HepG2 (cell line): ENCODE data around the gene FITM1. TPM values are rescaled to one million over a fixed set of nuclear protein-coding genes. Genes with fewer than 3 reads are reported as not detected.
A peak's percentile ranks its signal among the peaks of the same experiment; 100 is the strongest.

Source experiments
- FLYWCH1 ChIP-seq: sonication (generic); formaldehyde crosslinking; IDR thresholded peaks from 2 replicates; pipeline ENCODE4 v1.8.1; 2023; ENCODE audit warnings: mild to moderate bottlenecking, missing genetic modification reagents
- IKZF4 ChIP-seq: sonication (generic); formaldehyde crosslinking; IDR thresholded peaks from 2 replicates; pipeline ENCODE4 v1.5.1; 2020; ENCODE audit warnings: borderline replicate concordance, mild to moderate bottlenecking, low read depth, missing genetic modification reagents; ENCODE audit errors: not compliant biosample characterization
- MAF1 ChIP-seq: sonication (generic); formaldehyde crosslinking; IDR thresholded peaks from 2 replicates; pipeline ENCODE4 v1.5.0; 2020; ENCODE audit warnings: missing genetic modification reagents, borderline replicate concordance
- MTF2 ChIP-seq: sonication (generic); formaldehyde crosslinking; IDR thresholded peaks from 2 replicates; pipeline ENCODE4 v1.5.0; 2020; ENCODE audit warnings: missing genetic modification reagents, borderline replicate concordance
- ONECUT2 ChIP-seq: sonication (generic); formaldehyde crosslinking; IDR thresholded peaks from 2 replicates; pipeline ENCODE4 v1.4.0; 2020; ENCODE audit warnings: missing genetic modification reagents
- RARG ChIP-seq: sonication (generic); formaldehyde crosslinking; IDR thresholded peaks from 2 replicates; pipeline ENCODE4 v1.4.0; 2020; ENCODE audit warnings: low read depth, mild to moderate bottlenecking, missing genetic modification reagents
- RFX5 ChIP-seq: IDR thresholded peaks from 2 replicates; pipeline ENCODE4 v1.6.1; 2011; ENCODE audit warnings: low read depth, low read length, improper control_type of control experiment
- RNF2 ChIP-seq: fragments of 450-650 bp; conservative IDR thresholded peaks from 2 replicates; pipeline ENCODE4 v1.6.1; 2016; ENCODE audit warnings: low read depth
- RXRB ChIP-seq: IDR thresholded peaks from 2 replicates; pipeline ENCODE4 v1.6.1; 2016; ENCODE audit warnings: borderline replicate concordance, missing genetic modification reagents, missing compliant biosample characterization
- SP2 ChIP-seq: sonication (generic); formaldehyde crosslinking; IDR thresholded peaks from 2 replicates; pipeline ENCODE4 v1.5.1; 2020; ENCODE audit warnings: mild to moderate bottlenecking, missing genetic modification reagents
- ZNF138 ChIP-seq: sonication (generic); formaldehyde crosslinking; IDR thresholded peaks from 2 replicates; pipeline ENCODE4 v1.5.0; 2020; ENCODE audit warnings: mild to moderate bottlenecking, low read depth, missing genetic modification reagents
- ZNF331 ChIP-seq: sonication (generic); formaldehyde crosslinking; IDR thresholded peaks from 2 replicates; pipeline ENCODE4 v1.4.0; 2020; ENCODE audit warnings: missing genetic modification reagents
- ZNF468 ChIP-seq: sonication (generic); formaldehyde crosslinking; IDR thresholded peaks from 2 replicates; pipeline ENCODE4 v1.8.0; 2022; ENCODE audit warnings: mild to moderate bottlenecking, moderate library complexity, missing genetic modification reagents
- ZNF619 ChIP-seq: sonication (generic); formaldehyde crosslinking; IDR thresholded peaks from 2 replicates; pipeline ENCODE4 v1.4.0; 2020; ENCODE audit warnings: mild to moderate bottlenecking, missing genetic modification reagents
- ZNF644 ChIP-seq: IDR thresholded peaks from 2 replicates; pipeline ENCODE4 v1.6.1; 2016; ENCODE audit warnings: low read depth
- ZNF747 ChIP-seq: sonication (generic); formaldehyde crosslinking; IDR thresholded peaks from 2 replicates; pipeline ENCODE4 v1.8.1; 2023; ENCODE audit warnings: missing genetic modification reagents, mild to moderate bottlenecking, borderline replicate concordance
- ZNF850 ChIP-seq: sonication (generic); formaldehyde crosslinking; conservative IDR thresholded peaks from 2 replicates; pipeline ENCODE4 v1.9.0; 2021; ENCODE audit warnings: mild to moderate bottlenecking, missing genetic modification reagents
- polyA plus RNA-seq, 8 experiments: library from polyadenylated mRNA; depleted of rRNA in 3 of 8; stranded (reverse) in 7 of 8; unstranded in 1 of 8; fragments of >200 nt; fragmentation: Illumina TruSeq in 4 of 8; extraction: Trizol in 4 of 8; gene quantifications; 2 replicates each; pipeline versions ENCODE4 v1.2.1 to v1.2.3, GENCODE V29; 2011 to 2016; ENCODE audit warnings: low read depth in 4 of 8, missing spikeins in 1 of 8, mixed read lengths in 1 of 8; ENCODE audit not compliant: insufficient read depth in 1 of 8
- total RNA-seq, 5 experiments: library from RNA; depleted of rRNA; stranded (reverse); fragments of >200 nt; fragmentation: Illumina TruSeq; extraction: Trizol; gene quantifications; 2 replicates each; pipeline ENCODE4 v1.2.3, GENCODE V29; 2016; ENCODE audit warnings: low read depth in 1 of 5
- TF ChIP-seq, protein P1 (sequence below): sonication (generic); formaldehyde crosslinking; IDR thresholded peaks from 2 replicates; pipeline ENCODE4 v1.5.1; 2020; ENCODE audit warnings: mild to moderate bottlenecking, missing genetic modification reagents, moderate library complexity
- TF ChIP-seq, protein P2 (sequence below): sonication (generic); formaldehyde crosslinking; IDR thresholded peaks from 2 replicates; pipeline ENCODE4 v1.4.0; 2020; ENCODE audit warnings: missing genetic modification reagents, mild to moderate bottlenecking, borderline replicate concordance
- TF ChIP-seq, protein P3 (sequence below): sonication (generic); formaldehyde crosslinking; IDR thresholded peaks from 2 replicates; pipeline ENCODE4 v1.4.0; 2020; ENCODE audit warnings: missing genetic modification reagents, borderline replicate concordance
- TF ChIP-seq, protein P4 (sequence below): sonication (generic); formaldehyde crosslinking; IDR thresholded peaks from 2 replicates; pipeline ENCODE4 v1.5.1; 2020; ENCODE audit warnings: missing genetic modification reagents, mild to moderate bottlenecking, borderline replicate concordance

Gene FITM1
- total and polyA plus RNA-seq, 2 of the 13 experiments (the other 11 are each of a cell fraction or from before 2014, with no cell fraction given): 2.7 to 5.8 TPM

DNA sequence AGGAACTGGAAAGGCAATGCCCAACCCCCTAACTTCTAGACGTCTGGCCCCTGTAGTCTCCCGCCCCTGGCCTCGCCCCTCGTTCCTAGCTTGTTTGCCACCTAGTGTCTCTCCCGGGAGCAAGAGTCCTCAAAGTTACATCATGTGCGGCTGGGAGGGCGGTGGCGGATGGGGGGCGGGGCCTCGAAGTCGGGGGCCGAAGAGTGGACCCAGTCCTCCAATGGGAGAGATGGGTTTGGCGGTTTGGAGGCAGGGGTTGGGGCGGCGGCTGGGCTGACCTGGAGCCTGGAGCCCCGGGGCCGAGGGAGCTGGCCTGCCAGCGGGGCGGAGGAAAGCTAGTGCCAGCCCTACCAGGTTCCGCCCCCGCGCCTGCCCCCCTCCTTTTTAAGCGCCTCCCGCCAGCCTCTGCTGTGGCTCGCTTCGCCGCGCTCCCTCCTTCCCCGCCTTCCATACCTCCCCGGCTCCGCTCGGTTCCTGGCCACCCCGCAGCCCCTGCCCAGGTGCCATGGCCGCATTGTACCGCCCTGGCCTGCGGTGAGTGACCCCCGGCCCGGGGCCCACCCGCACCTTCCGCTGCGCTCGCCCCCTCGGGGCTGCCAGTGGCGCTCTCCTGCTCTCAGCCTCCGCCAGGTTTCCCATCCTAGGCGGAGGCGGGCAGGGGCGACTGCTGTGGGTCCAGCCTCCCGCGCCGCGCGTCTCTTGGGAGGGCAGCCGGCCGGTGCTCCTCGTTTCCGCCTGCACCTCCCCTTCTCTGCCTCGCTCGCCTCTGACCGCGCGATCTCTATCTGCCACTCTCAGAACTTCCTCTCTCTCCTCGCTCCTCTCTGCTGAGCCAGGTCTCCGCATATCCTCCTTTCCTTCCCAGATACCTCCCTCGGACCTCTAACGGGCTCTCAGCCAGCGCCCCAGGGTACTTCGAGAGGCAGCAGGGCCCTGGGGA lies 36.3 kb upstream of the FITM1 start, which contains the start of gene PCK2 (continued):
- TF ChIP-seq RNF2: no peak; the same call in 1 of the 2 replicates
- peak; percentile 88; the same call in 1 of the 2 replicates for TF ChIP-seq ZNF619 (CRISPR knock-in tag)
- TF ChIP-seq, protein P1, sequence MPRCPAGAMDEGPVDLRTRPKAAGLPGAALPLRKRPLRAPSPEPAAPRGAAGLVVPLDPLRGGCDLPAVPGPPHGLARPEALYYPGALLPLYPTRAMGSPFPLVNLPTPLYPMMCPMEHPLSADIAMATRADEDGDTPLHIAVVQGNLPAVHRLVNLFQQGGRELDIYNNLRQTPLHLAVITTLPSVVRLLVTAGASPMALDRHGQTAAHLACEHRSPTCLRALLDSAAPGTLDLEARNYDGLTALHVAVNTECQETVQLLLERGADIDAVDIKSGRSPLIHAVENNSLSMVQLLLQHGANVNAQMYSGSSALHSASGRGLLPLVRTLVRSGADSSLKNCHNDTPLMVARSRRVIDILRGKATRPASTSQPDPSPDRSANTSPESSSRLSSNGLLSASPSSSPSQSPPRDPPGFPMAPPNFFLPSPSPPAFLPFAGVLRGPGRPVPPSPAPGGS (CRISPR knock-in tag): peak; percentile 96
- no peak; the same call in 1 of the 2 replicates for TF ChIP-seq ZNF747 (CRISPR knock-in tag)
- TF ChIP-seq FLYWCH1 (CRISPR knock-in tag): no peak
- TF ChIP-seq ZNF468: no peak
- peak; percentile 86 for TF ChIP-seq IKZF4 (CRISPR knock-in tag)
- TF ChIP-seq, protein P2, sequence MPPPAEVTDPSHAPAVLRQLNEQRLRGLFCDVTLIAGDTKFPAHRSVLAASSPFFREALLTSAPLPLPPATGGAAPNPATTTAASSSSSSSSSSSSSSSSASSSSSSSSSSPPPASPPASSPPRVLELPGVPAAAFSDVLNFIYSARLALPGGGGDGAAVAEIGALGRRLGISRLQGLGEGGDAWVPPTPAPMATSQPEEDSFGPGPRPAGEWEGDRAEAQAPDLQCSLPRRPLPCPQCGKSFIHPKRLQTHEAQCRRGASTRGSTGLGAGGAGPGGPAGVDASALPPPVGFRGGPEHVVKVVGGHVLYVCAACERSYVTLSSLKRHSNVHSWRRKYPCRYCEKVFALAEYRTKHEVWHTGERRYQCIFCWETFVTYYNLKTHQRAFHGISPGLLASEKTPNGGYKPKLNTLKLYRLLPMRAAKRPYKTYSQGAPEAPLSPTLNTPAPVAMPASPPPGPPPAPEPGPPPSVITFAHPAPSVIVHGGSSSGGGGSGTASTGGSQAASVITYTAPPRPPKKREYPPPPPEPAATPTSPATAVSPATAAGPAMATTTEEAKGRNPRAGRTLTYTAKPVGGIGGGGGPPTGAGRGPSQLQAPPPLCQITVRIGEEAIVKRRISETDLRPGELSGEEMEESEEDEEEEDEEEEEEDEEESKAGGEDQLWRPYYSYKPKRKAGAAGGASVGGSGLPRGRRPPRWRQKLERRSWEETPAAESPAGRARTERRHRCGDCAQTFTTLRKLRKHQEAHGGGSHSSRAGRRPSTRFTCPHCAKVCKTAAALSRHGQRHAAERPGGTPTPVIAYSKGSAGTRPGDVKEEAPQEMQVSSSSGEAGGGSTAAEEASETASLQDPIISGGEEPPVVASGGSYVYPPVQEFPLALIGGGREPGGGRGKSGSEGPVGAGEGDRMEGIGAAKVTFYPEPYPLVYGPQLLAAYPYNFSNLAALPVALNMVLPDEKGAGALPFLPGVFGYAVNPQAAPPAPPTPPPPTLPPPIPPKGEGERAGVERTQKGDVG (CRISPR knock-in tag): no peak
- no peak for TF ChIP-seq SP2
- TF ChIP-seq ZNF850 (CRISPR knock-in tag): no peak
- TF ChIP-seq ZNF138: no peak
- no peak for TF ChIP-seq MTF2
- TF ChIP-seq, protein P3, sequence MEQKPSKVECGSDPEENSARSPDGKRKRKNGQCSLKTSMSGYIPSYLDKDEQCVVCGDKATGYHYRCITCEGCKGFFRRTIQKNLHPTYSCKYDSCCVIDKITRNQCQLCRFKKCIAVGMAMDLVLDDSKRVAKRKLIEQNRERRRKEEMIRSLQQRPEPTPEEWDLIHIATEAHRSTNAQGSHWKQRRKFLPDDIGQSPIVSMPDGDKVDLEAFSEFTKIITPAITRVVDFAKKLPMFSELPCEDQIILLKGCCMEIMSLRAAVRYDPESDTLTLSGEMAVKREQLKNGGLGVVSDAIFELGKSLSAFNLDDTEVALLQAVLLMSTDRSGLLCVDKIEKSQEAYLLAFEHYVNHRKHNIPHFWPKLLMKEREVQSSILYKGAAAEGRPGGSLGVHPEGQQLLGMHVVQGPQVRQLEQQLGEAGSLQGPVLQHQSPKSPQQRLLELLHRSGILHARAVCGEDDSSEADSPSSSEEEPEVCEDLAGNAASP (CRISPR knock-in tag): peak; percentile 84
- TF ChIP-seq ZNF644 (CRISPR knock-in tag): peak; percentile 83
- TF ChIP-seq, protein P4, sequence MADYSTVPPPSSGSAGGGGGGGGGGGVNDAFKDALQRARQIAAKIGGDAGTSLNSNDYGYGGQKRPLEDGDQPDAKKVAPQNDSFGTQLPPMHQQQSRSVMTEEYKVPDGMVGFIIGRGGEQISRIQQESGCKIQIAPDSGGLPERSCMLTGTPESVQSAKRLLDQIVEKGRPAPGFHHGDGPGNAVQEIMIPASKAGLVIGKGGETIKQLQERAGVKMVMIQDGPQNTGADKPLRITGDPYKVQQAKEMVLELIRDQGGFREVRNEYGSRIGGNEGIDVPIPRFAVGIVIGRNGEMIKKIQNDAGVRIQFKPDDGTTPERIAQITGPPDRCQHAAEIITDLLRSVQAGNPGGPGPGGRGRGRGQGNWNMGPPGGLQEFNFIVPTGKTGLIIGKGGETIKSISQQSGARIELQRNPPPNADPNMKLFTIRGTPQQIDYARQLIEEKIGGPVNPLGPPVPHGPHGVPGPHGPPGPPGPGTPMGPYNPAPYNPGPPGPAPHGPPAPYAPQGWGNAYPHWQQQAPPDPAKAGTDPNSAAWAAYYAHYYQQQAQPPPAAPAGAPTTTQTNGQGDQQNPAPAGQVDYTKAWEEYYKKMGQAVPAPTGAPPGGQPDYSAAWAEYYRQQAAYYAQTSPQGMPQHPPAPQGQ (CRISPR knock-in tag): no peak
- peak; percentile 7; the same call in 1 of the 2 replicates for TF ChIP-seq RFX5
- TF ChIP-seq MAF1 (CRISPR knock-in tag): peak; percentile 97
- TF ChIP-seq ONECUT2 (CRISPR knock-in tag): peak; percentile 68; the same call in 1 of the 2 replicates
- TF ChIP-seq RXRB (CRISPR knock-in tag): peak; percentile 89
- TF ChIP-seq ZNF331 (CRISPR knock-in tag): peak; percentile 83
- peak; percentile 17; the same call in 1 of the 2 replicates for TF ChIP-seq RARG (CRISPR knock-in tag)
